NCI-H1417 (cell line): ENCODE data around the gene SMYD1.
A peak's percentile ranks its signal among the peaks of the same experiment; 100 is the strongest.

Experiments used
- DNase-seq, 3 experiments: peaks; one replicate each; lab custom pipeline; 2025; lab: John Stamatoyannopoulos, UW

SMYD1 gene

DNA sequence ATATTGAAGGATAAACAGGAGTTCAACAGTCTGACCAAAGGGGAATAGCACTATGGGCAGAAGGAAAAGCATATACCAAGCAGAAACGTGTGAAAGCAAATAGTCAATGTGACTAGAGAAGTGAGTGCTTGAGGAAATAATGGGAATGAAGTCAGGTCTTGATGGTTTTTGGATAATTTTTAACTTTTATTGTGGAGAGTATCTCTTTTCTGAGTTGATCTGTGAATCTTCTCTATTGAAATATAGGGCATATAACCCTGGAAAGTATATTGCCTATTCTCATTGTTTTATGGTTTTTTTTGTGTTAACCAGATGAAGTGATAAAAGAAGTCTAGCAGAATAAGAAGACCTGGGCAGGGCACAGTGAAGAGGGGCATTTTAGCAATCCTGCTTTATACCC, 76.6 kb downstream of the SMYD1 start:
- DNase-seq = no peak

DNA sequence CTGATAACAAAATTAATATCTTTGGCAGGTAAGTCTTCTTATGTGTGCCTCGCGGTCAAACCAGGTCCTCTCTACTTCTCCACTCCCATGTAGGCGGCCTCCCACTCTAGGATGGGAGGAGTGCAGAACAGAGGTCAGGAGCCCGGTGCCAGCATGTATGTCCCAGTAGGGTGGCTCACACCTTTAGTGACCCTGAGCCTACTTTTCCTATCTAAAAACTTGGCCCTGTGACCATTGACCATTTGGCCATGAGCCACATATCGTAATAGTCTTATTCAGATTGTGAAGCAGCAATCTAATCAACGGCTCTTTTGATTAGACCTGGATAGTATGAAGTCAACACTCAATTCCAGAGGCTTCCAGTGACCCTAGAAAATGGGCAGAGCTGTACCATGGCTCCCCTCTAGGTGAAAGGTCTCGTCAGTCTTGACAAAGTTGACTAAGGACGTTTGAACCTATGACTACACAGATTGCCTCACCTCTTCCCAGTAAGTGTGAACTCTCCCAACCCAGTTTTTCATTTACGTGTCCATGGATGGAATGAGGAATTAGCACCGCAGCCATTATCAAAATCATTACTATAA, 77.4 kb downstream of the SMYD1 start:
- DNase-seq = no peak

DNA sequence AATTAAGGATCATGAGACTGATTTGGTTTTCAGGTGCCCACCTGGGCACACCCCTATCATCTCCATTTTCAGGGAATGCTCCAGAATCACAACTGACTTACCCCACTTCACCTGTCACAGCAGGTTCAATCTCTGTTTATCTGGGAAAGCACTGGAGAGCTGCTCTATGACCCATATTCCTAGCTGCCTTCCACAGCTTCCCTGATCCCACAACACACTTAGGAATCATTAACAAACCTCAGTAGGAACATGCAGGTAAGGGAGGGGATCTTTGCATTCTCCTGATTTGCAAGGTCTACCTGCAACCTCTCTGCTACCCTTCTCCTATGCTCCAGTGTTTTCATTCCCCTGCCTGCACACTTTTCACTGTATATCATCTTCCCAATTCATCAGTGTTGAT, 79.0 kb downstream of the SMYD1 start:
- DNase-seq = no peak

DNA sequence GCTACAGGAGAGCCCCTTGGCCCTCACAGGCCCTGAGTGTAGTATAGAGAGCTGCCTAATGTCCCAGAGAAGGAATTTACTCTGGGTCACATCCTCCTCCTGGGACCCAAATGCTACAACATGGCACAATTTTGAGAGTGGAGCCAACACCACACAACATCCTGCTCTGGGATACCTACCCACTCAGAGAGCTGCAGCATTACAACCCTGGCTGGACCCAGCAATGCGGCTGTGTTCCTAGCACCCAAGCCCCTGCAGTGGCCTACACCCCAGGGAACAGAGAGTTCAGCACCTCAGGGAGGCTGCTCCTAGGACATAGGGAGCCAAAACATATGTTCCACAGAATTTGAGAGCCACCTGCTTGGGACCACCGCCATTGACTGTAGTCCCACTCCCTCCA, 79.5 kb downstream of the SMYD1 start:
- DNase-seq = no peak

DNA sequence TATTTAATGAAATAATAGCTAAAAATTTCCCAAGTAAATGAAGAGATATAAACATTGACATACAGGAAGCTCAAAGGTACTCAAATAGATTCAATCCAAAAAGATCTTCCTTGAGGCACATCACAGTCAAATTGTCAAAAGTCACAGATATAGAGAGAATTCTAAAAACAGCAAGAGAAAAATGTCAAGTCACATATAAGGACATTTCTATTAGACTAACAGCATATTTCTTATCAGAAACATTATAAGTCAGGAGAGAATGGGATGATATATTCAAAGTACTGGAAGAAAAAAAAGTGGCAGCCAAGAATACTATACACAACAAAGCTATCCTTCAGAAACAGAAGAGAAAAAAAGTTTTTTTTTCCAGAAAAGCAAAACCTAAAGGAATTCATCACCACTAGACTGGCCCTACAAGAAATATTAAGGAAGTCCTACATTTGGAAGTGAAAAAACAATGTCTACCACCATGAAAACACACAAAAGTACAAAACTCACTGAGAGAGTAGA, 81.4 kb downstream of the SMYD1 start:
- no peak for DNase-seq

DNA sequence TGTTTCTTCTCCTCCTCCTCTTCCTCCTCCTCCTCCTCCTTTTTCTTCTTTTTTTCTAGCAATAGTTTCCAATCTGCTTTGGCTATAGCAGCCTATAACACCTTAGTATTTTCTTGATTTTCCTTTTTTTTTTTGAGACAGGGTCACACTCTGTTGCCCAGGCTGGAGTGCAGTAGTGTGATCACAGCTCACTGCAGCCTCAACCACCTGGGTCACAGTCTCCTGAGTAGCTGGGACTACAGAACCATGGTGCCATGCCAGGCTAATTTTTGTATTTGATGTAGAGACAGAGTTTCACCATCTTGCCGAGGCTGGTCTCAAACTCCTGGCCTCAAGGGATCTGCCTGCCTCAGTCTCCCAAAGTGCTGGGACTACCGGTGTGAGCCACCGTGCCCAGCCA, 91.9 kb downstream of the SMYD1 start:
- DNase-seq = no peak

DNA sequence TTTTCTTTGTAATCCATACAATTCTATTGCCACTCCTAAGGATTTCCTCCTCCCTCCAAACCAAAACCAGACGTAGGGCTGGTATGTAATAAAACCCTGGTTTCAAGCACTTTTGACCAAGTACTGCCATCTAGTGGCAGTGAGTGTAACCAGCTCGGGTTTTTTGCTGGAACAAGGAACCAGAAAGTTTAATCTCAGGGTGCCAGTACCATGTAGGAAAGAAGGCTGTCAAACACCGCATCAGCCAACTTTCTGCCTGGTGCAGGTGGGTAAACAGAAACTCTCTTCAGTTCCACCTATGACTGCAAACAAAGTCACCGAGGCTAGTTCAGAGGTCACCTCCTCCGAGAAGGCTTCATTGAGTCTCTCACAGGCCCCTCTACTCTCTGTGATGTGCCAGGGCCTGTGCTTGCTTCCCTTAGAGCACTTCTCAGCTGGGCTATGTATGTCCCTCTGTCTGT, 92.4 kb downstream of the SMYD1 start:
- DNase-seq = peak; percentile 23 to 67 (median 57)

DNA sequence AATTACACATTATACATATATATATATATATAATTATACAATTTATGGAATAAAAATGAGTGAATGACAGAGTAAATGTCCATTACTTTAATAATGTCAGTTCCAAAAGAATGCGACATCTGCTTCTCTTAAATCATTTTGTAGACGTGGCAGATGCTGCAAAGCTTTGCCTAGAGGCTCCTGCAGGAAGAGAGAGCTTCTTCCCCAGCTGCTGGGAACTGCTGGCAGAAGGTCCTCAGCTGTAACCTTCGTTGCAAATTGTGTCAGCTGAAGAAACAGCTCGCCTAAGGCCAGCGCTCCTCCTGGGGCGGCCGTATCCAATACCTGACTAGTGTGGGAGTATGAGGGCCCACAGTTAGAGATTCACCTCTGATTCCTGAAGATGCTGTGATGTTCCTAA, 92.9 kb downstream of the SMYD1 start:
- no peak for DNase-seq

DNA sequence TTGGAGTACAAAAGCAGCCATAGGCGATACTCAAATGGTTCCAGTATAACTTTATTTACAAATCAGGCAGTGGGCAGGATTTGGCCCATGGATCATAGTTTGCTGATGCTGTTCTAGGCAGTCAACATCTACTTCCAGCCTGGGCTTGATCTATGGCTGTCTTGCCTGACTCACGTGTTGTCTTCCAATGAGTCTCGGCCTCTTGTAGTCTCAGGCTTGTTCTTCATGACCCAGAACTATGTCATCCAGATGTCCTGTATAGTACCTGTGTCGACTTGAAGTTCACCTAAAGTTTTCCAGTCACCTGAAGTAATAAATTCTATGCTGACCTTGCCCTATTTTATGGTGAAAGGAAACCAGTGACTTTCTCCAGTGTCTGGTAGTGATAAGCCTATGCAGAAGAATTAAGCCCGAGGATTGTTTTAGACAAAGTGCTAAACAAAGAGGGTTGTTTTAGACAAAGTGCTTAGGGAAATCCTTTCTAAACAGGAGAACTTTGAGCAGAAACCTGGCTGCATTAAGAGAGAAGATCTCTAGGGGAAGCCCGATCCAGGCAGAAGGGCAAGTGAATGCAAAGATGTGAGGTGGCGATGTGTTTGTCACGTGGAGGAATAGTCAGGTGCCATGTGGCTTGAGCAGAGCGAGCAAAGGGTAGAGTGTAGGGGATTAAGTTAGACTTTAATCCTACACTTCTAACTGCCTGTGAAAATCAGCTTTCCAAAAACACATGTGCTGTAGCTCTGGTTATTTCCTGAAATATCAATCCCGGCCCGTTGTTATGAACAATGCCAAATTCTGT, 94.0 kb downstream of the SMYD1 start:
- no peak for DNase-seq
